GM12878 (cell line): ENCODE data around the gene ZNF431. TPM values are rescaled to one million over a fixed set of nuclear protein-coding genes. Genes with fewer than 3 reads are reported as not detected.

Experiments
- ATAC-seq: fragments of 200-7000 bp; cut with Tn5 transposase; 3 replicates; pipeline ENCODE4 v1.9.1; 2020; ENCODE audit warnings: mild to moderate bottlenecking, moderate library complexity
- BruUV-seq: library from RNA; stranded (reverse); fragments of 400-500 nt; replicated peaks from 2 replicates; lab custom pipeline; 2021; lab: Mats Ljungman, UMichigan
- CTCF ChIA-PET: fragments of 300-600 bp; sonication (Branson Sonifier 250); formaldehyde crosslinking; extraction: SDS; loops from one replicate; lab custom pipeline; 2021; ENCODE audit warnings: inconsistent platforms; lab: Yijun Ruan, JAX
- POLR2A ChIA-PET: fragments of 350-600 bp; formaldehyde crosslinking; extraction: SDS; loops from one replicate; lab custom pipeline; 2021; ENCODE audit warnings: inconsistent platforms; lab: Charles Lee
- RAD21 ChIA-PET: fragments of 300-600 bp; sonication (Branson Sonifier 250); formaldehyde crosslinking; loops from one replicate; lab custom pipeline; 2023; ENCODE audit warnings: antibody characterized with exemption; ENCODE audit not compliant: unreplicated experiment; lab: Charles Lee
- SMC1A ChIA-PET: fragments of 300-600 bp; sonication (Branson Sonifier 250); formaldehyde crosslinking; loops from one replicate; lab custom pipeline; 2023; ENCODE audit not compliant: unreplicated experiment, uncharacterized antibody; lab: Charles Lee
- DNase-seq: peaks from one replicate; pipeline ENCODE4 v3.0.0-alpha.2; 2011; ENCODE audit warnings: low read depth, low spot score
- FAIRE-seq: peaks from 3 replicates; lab custom pipeline; 2011; peaks lifted over from hg19 to GRCh38; lab: Jason Lieb, UNC
- H2AFZ ChIP-seq: 2 replicates; pipeline ENCODE4 v1.6.0; 2011; ENCODE audit warnings: low read depth, low read length, control low read depth; ENCODE audit not compliant: control insufficient read depth
- H3K27ac ChIP-seq: 2 replicates; pipeline ENCODE4 v1.5.1; 2011; ENCODE audit warnings: control low read depth; ENCODE audit not compliant: control insufficient read depth, insufficient read depth
- H3K27me3 ChIP-seq, 2 experiments: replicated peaks in 1 of 2; 2 replicates each; pipeline versions ENCODE4 v1.6.0 to v1.6.1; 2011; ENCODE audit warnings: low read length in 1 of 2; ENCODE audit not compliant: control insufficient read depth in 2 of 2, insufficient read depth in 2 of 2
- H3K36me3 ChIP-seq, 2 experiments: 2 replicates each; pipeline ENCODE4 v1.5.1; 2011; ENCODE audit warnings: low read length in 1 of 2; ENCODE audit not compliant: control insufficient read depth in 2 of 2, insufficient read depth in 2 of 2
- H3K4me1 ChIP-seq: 2 replicates; pipeline ENCODE4 v1.6.1; 2011; ENCODE audit warnings: mild to moderate bottlenecking, low read length, moderate library complexity, mixed read lengths; ENCODE audit not compliant: control insufficient read depth, insufficient read depth
- H3K4me2 ChIP-seq: 2 replicates; pipeline ENCODE4 v1.6.0; 2011; ENCODE audit warnings: control low read depth; ENCODE audit not compliant: control insufficient read depth, insufficient read depth
- H3K4me3 ChIP-seq: fragments of 200-600 bp; sonication (generic); 2 replicates; pipeline ENCODE4 v1.5.1; 2016
- H3K79me2 ChIP-seq: 2 replicates; pipeline ENCODE4 v1.6.0; 2011; ENCODE audit warnings: low read length; ENCODE audit not compliant: control insufficient read depth, insufficient read depth
- H3K9ac ChIP-seq: 2 replicates; pipeline ENCODE4 v1.8.0; 2011; ENCODE audit warnings: low read length, control low read depth, mixed read lengths; ENCODE audit not compliant: control insufficient read depth, insufficient read depth
- H3K9me3 ChIP-seq: replicated peaks from 3 replicates; pipeline ENCODE4 v1.5.1; 2011; ENCODE audit warnings: mild to moderate bottlenecking, low read length; ENCODE audit not compliant: control insufficient read depth, insufficient read depth
- H4K20me1 ChIP-seq: 2 replicates; pipeline ENCODE4 v1.6.0; 2011; ENCODE audit not compliant: control insufficient read depth, insufficient read depth
- BACH1 ChIP-seq: fragments of 450-650 bp; IDR thresholded peaks from 2 replicates; pipeline ENCODE4 v1.6.1; 2017; ENCODE audit warnings: mild to moderate bottlenecking, borderline replicate concordance
- CHD1 ChIP-seq: IDR thresholded peaks from 2 replicates; pipeline ENCODE4 v1.6.1; 2012; ENCODE audit warnings: low read depth, low read length, improper control_type of control experiment
- CTCF ChIP-seq, 3 experiments: IDR thresholded peaks in 2 of 3; conservative IDR thresholded peaks in 1 of 3; 2 replicates each; pipeline ENCODE4 v1.5.1; 2011; ENCODE audit warnings: low read depth in 3 of 3, low read length in 3 of 3, mild to moderate bottlenecking in 3 of 3, control low read depth in 2 of 3, moderate library complexity in 2 of 3, inconsistent platforms in 1 of 3, mixed read lengths in 1 of 3; ENCODE audit not compliant: control insufficient read depth in 2 of 3, insufficient read depth in 1 of 3; ENCODE audit errors: extremely low read depth in 1 of 3
- EGR1 ChIP-seq, 2 experiments: IDR thresholded peaks; 1 replicate in 1 of 2; 2 replicates in 1 of 2; pipeline ENCODE4 v1.6.1; 2011 to 2012; ENCODE audit warnings: low read depth in 2 of 2, low read length in 2 of 2, borderline replicate concordance in 1 of 2, mild to moderate bottlenecking in 1 of 2, moderate library complexity in 1 of 2
- EP300 ChIP-seq, 2 experiments: fragments of 150-350 bp in 1 of 2; IDR thresholded peaks; 2 replicates each; pipeline ENCODE4 v1.6.1; 2011 to 2012; ENCODE audit warnings: low read depth in 2 of 2, low read length in 2 of 2, borderline replicate concordance in 1 of 2, improper control_type of control experiment in 1 of 2, inconsistent platforms in 1 of 2; ENCODE audit not compliant: control insufficient read depth in 1 of 2
- HCFC1 ChIP-seq: fragments of 150-350 bp; IDR thresholded peaks from 2 replicates; pipeline ENCODE4 v1.6.1; 2014; ENCODE audit warnings: low read length
- IKZF2 ChIP-seq, 2 experiments: fragments of 450-650 bp; IDR thresholded peaks; 2 replicates each; pipeline ENCODE4 v1.6.1; 2017; ENCODE audit warnings: mild to moderate bottlenecking in 2 of 2, moderate library complexity in 2 of 2
- KLF5 ChIP-seq: fragments of 450-650 bp; IDR thresholded peaks from 2 replicates; pipeline ENCODE4 v1.6.1; 2014; ENCODE audit warnings: mild to moderate bottlenecking; ENCODE audit not compliant: partially characterized antibody
- NKRF ChIP-seq: fragments of 450-650 bp; conservative IDR thresholded peaks from 2 replicates; pipeline ENCODE4 v1.6.1; 2017; ENCODE audit warnings: mild to moderate bottlenecking, moderate library complexity
- NR2F1 ChIP-seq: fragments of 450-650 bp; conservative IDR thresholded peaks from 2 replicates; pipeline ENCODE4 v1.6.1; 2017; ENCODE audit warnings: mild to moderate bottlenecking
- PAX5 ChIP-seq: IDR thresholded peaks from 2 replicates; pipeline ENCODE4 v1.6.1; 2011; ENCODE audit warnings: low read depth, low read length, borderline replicate concordance
- RB1 ChIP-seq: fragments of 450-650 bp; formaldehyde crosslinking; IDR thresholded peaks from 2 replicates; pipeline ENCODE4 v1.6.1; 2017; ENCODE audit warnings: mild to moderate bottlenecking, borderline replicate concordance
- ZBTB33 ChIP-seq: fragments of 450-650 bp; IDR thresholded peaks from 2 replicates; pipeline ENCODE4 v1.6.1; 2017; ENCODE audit warnings: mild to moderate bottlenecking
- ZNF622 ChIP-seq: fragments of 450-650 bp; IDR thresholded peaks from 2 replicates; pipeline ENCODE4 v1.6.1; 2017; ENCODE audit warnings: mild to moderate bottlenecking, inconsistent platforms
- in situ Hi-C: fragments of 300-500 bp; cut with MboI; formaldehyde crosslinking; loops from 9 replicates; pipeline ENCODE4 v1.14.3; 2018; ENCODE audit warnings: mixed read lengths
- intact Hi-C: fragments of 100-400 bp; cut with micrococcal nuclease; formaldehyde crosslinking; loops from one replicate; pipeline ENCODE4 v1.14.2; 2022; ENCODE audit not compliant: unreplicated experiment
- polyA plus RNA-seq, 11 experiments: library from polyadenylated mRNA; depleted of rRNA in 4 of 11; unstranded in 6 of 11; stranded (reverse) in 5 of 11; fragments of >200 nt; fragmentation: Nextera tagmentation in 4 of 11; fragmentation: Illumina TruSeq in 1 of 11; extraction: Ambion mirVana in 4 of 11; extraction: Trizol in 1 of 11; gene quantifications; 1 replicate in 1 of 11; 2 replicates in 10 of 11; pipeline versions ENCODE4 v1.2.1 to v1.2.3, GENCODE V29; 2011 to 2016; ENCODE audit warnings: inconsistent platforms in 2 of 11, missing spikeins in 2 of 11, low read depth in 1 of 11
- total RNA-seq, 4 experiments: library from RNA; depleted of rRNA in 3 of 4; stranded (reverse); fragments of >200 nt in 3 of 4; fragmentation: Illumina TruSeq in 1 of 4; extraction: Trizol in 1 of 4; gene quantifications; 2 replicates each; pipeline versions ENCODE4 v1.2.1 to v1.2.3, GENCODE V29; 2013 to 2021
- TF ChIP-seq, protein P1 (sequence below): fragments of 450-650 bp; formaldehyde crosslinking; IDR thresholded peaks from 2 replicates; pipeline ENCODE4 v1.5.0; 2022; ENCODE audit warnings: mild to moderate bottlenecking, missing genetic modification characterization

The ZNF431 gene
- total and polyA plus RNA-seq, 10 of the 15 experiments (the other 5 are each of a cell fraction or from before 2014, with no cell fraction given), result 2.5 to 18.7 (median 10.0) TPM

- Histone ChIP-seq H2AFZ (no peak overlapping the region), H3K9ac (no peak overlapping the region), H3K79me2 (peaks cover 11% of the 10 kb centered on the region), H3K27ac (no peak overlapping the region), H3K27me3 (no peaks in the 10 kb centered on the region), H3K4me2 (no peak overlapping the region), H3K9me3 (peaks cover 2% of the 10 kb centered on the region; the same call in 2 of the 3 replicates), H4K20me1 (no peaks in the 10 kb centered on the region), H3K36me3 (no peaks in the 10 kb centered on the region), H3K4me1 (no peaks in the 10 kb centered on the region), H3K4me3 (no peak overlapping the region)
- no peak for DNase-seq
- BruUV-seq, result no TSS peak
- RAD21 ChIA-PET, result no interaction called here
- intact Hi-C loops, result no loop called here
- POLR2A ChIA-PET, result no interaction called here
- SMC1A ChIA-PET, result no interaction called here
- in situ Hi-C loops, result no loop called here
- FAIRE-seq, result no peak
- CTCF ChIA-PET, result no interaction called here
- ATAC-seq, result no peak
- no peak for TF ChIP-seq RB1
- TF ChIP-seq BACH1, result no peak
- no peak for TF ChIP-seq ZNF622
- no peak for TF ChIP-seq KLF5
- TF ChIP-seq, protein P1, sequence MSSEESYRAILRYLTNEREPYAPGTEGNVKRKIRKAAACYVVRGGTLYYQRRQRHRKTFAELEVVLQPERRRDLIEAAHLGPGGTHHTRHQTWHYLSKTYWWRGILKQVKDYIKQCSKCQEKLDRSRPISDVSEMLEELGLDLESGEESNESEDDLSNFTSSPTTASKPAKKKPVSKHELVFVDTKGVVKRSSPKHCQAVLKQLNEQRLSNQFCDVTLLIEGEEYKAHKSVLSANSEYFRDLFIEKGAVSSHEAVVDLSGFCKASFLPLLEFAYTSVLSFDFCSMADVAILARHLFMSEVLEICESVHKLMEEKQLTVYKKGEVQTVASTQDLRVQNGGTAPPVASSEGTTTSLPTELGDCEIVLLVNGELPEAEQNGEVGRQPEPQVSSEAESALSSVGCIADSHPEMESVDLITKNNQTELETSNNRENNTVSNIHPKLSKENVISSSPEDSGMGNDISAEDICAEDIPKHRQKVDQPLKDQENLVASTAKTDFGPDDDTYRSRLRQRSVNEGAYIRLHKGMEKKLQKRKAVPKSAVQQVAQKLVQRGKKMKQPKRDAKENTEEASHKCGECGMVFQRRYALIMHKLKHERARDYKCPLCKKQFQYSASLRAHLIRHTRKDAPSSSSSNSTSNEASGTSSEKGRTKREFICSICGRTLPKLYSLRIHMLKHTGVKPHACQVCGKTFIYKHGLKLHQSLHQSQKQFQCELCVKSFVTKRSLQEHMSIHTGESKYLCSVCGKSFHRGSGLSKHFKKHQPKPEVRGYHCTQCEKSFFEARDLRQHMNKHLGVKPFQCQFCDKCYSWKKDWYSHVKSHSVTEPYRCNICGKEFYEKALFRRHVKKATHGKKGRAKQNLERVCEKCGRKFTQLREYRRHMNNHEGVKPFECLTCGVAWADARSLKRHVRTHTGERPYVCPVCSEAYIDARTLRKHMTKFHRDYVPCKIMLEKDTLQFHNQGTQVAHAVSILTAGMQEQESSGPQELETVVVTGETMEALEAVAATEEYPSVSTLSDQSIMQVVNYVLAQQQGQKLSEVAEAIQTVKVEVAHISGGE (CRISPR knock-in tag), result no peak
- no peak for TF ChIP-seq EGR1 (IDR thresholded peaks at IDR 0.05; ENCODE audit: borderline replicate concordance in 1 of 2, low read depth in 2 of 2, low read length in 2 of 2)
- no peak for TF ChIP-seq IKZF2 (IDR thresholded peaks at IDR 0.05)
- TF ChIP-seq CTCF (IDR thresholded peaks at IDR 0.05 in 2 of 3, conservative IDR thresholded peaks at IDR 0.05 in 1 of 3; ENCODE audit: control insufficient read depth in 2 of 3, extremely low read depth in 1 of 3, insufficient read depth in 1 of 3, low read depth in 3 of 3, low read length in 3 of 3), result no peak
- TF ChIP-seq HCFC1, result no peak
- TF ChIP-seq ZBTB33, result no peak
- no peak for TF ChIP-seq EP300 (IDR thresholded peaks at IDR 0.05; ENCODE audit: borderline replicate concordance in 1 of 2, control insufficient read depth in 1 of 2, low read depth in 2 of 2, low read length in 2 of 2)
- TF ChIP-seq NR2F1, result no peak
- TF ChIP-seq PAX5, result no peak
- TF ChIP-seq NKRF, result no peak
- no peak for TF ChIP-seq CHD1
These were observed 3.7 kb upstream of the ZNF431 start for GRCh38 chr19:21138130-21138529.
